ENCODE results near the gene PPP2R3A.
A peak's percentile ranks its signal among the peaks of the same experiment; 100 is the strongest.

The PPP2R3A gene

GRCh38 chr3:136177876-136178275 lies 212.3 kb downstream of the PPP2R3A start:
- ATAC-seq, result peak; percentile 63
- TF ChIP-seq SNAI2 (CRISPR knock-in tag; IDR thresholded peaks at IDR 0.05) (no peak), ZNF8 (CRISPR knock-in tag; IDR thresholded peaks at IDR 0.05) (no peak), ISL1 (CRISPR knock-in tag; IDR thresholded peaks at IDR 0.05) (peak; percentile 56), ARNTL (CRISPR knock-in tag; IDR thresholded peaks at IDR 0.05; ENCODE audit: borderline replicate concordance, low read depth) (no peak), OSR1 (CRISPR knock-in tag; IDR thresholded peaks at IDR 0.05) (no peak), ZFP3 (CRISPR knock-in tag; IDR thresholded peaks at IDR 0.05) (no peak), ZC3H10 (CRISPR knock-in tag; IDR thresholded peaks at IDR 0.05) (no peak)

- no peak for TF ChIP-seq ESRRG (CRISPR knock-in tag; IDR thresholded peaks at IDR 0.05)
- TF ChIP-seq OSR1 (CRISPR knock-in tag; IDR thresholded peaks at IDR 0.05), result no peak
- no peak for TF ChIP-seq PPARA (CRISPR knock-in tag; IDR thresholded peaks at IDR 0.05; ENCODE audit: borderline replicate concordance)
- TF ChIP-seq POU6F1 (CRISPR knock-in tag; IDR thresholded peaks at IDR 0.05; ENCODE audit: borderline replicate concordance, low read depth), result no peak
- no peak for TF ChIP-seq ISL1 (CRISPR knock-in tag; IDR thresholded peaks at IDR 0.05)
- TF ChIP-seq GLIS3 (CRISPR knock-in tag; IDR thresholded peaks at IDR 0.05), result no peak
- no peak for TF ChIP-seq TSHZ2 (CRISPR knock-in tag; IDR thresholded peaks at IDR 0.05)
- no peak for TF ChIP-seq SNAI2 (CRISPR knock-in tag; IDR thresholded peaks at IDR 0.05)
- no peak for ATAC-seq
Observed at GRCh38 chr3:136181741-136182140, 216.2 kb downstream of the PPP2R3A start.

- TF ChIP-seq ISL1 (CRISPR knock-in tag; IDR thresholded peaks at IDR 0.05) (no peak), RARB (CRISPR knock-in tag; IDR thresholded peaks at IDR 0.05) (no peak), CSDC2 (CRISPR knock-in tag; IDR thresholded peaks at IDR 0.05) (no peak), SNAI2 (CRISPR knock-in tag; IDR thresholded peaks at IDR 0.05) (no peak), ZNF8 (CRISPR knock-in tag; IDR thresholded peaks at IDR 0.05) (no peak), PPARA (CRISPR knock-in tag; IDR thresholded peaks at IDR 0.05; ENCODE audit: borderline replicate concordance) (no peak)
- no peak for ATAC-seq
Observed at GRCh38 chr3:136184703-136185102, 219.2 kb downstream of the PPP2R3A start.

GRCh38 chr3:136186344-136186743 lies 220.8 kb downstream of the PPP2R3A start:
- peak; percentile 58 for ATAC-seq
- TF ChIP-seq ZNF565 (CRISPR knock-in tag; conservative IDR thresholded peaks at IDR 0.05; ENCODE audit: low read depth) (no peak), SNAI2 (CRISPR knock-in tag; IDR thresholded peaks at IDR 0.05) (no peak), ZC3H10 (CRISPR knock-in tag; IDR thresholded peaks at IDR 0.05) (no peak), ARNTL (CRISPR knock-in tag; IDR thresholded peaks at IDR 0.05; ENCODE audit: borderline replicate concordance, low read depth) (no peak), RARB (CRISPR knock-in tag; IDR thresholded peaks at IDR 0.05) (no peak), ZFP3 (CRISPR knock-in tag; IDR thresholded peaks at IDR 0.05) (no peak), GLIS3 (CRISPR knock-in tag; IDR thresholded peaks at IDR 0.05) (no peak), ZNF70 (CRISPR knock-in tag; IDR thresholded peaks at IDR 0.05) (no peak), ESRRG (CRISPR knock-in tag; IDR thresholded peaks at IDR 0.05) (no peak), CSRNP3 (CRISPR knock-in tag; IDR thresholded peaks at IDR 0.05) (no peak), TSHZ2 (CRISPR knock-in tag; IDR thresholded peaks at IDR 0.05) (no peak), TCF4 (CRISPR knock-in tag; IDR thresholded peaks at IDR 0.05; ENCODE audit: borderline replicate concordance) (no peak), CREB5 (CRISPR knock-in tag; IDR thresholded peaks at IDR 0.05; ENCODE audit: low read depth) (no peak), OSR1 (CRISPR knock-in tag; IDR thresholded peaks at IDR 0.05) (no peak), ZNF8 (CRISPR knock-in tag; IDR thresholded peaks at IDR 0.05) (no peak), CSDC2 (CRISPR knock-in tag; IDR thresholded peaks at IDR 0.05) (no peak)

Data from SK-N-SH treated with all-trans-retinoic acid at 6 μM for 48 hours (cell line).